ENCODE data around the gene GSE1. TPM values are rescaled to one million over a fixed set of nuclear protein-coding genes. Genes with fewer than 3 reads are reported as not detected.

Gene GSE1
- polyA plus RNA-seq, 1 donor, result 76.5 TPM

DNA sequence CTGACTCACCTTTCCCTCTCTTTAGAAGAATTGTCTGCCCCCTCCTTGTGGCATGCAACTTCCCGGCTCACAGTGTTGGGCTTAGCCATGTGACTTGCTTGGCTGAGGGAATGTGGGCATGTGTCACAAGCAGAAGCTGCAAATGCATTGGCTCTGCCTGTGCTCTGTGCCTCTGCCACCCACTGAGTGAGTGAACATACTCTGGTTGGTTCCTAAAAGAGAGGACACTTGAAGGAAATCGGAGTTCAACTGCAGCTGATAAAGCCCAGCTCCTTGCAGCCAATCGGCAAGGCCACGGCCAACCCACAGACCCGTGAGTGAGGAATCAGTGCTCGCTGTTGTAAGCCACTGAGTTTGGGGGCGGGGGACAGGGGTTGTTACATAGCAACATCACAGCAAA lies 86.5 kb downstream of the GSE1 start:
- DNase-seq, result no peak

DNA sequence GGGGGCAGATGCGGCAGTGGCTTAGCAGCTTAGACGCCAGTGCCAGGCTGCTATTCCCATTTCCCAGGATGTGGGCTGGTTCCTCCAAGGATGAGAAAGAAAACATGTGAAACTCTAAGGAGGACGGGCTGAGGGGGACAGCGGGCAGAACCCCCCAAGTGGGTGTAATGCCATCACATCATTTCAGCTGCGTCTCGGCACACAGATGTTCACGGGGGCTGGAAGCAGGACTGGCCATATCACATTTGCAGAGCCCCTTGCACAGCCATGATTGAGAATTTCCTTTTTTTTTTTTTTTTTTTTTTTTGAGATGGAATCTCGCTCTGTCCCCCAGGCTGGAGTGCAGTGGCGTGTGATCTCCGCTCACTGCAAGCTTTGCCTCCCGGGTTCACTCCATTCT lies 90.9 kb downstream of the GSE1 start:
- no peak for DNase-seq

DNA sequence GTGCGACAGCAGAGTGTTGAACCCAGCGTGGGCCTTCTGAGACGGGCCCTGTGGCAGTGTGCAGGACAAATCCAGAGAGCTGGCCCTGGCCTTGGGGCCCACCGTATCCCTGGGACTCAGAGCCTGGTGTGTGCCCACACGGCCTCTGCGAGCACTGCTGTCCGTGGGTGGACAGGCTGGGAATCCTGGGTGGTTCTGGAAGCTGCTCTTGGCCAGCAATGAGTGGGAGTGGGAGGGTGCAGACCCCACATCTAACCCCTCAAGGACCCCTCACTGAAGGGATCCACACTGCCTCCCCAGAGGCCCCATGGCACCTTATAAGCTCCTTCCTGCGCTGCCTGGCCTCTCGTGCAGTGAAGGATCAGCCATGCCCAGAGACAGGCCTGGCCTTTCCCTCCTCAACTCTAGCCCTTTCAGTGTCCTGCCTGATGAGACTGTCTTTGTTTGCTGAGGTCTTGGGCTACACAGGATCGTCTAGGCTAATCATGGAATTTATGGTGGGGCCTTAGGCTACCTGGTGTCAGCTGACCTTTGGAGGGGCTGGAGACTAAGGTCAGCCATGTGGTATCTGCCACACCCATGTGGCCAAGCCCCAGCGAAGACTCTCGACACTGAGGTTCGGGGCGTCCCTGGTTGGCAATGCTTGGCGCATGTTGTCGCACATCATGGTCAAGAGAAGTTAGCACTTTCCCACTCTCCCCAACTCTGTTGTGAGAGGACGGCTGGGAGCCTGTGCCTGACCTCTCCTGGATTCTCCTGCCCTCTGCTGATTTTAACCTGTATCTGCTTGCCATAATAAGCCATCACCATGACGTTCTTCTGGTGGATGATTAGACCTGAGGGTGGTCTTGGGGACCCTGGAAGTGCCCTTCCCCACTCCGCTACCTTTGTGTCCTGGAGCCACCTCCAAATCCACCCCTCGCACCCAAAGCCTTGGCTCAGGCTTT lies 92.1 kb downstream of the GSE1 start:
- DNase-seq, result no peak

DNA sequence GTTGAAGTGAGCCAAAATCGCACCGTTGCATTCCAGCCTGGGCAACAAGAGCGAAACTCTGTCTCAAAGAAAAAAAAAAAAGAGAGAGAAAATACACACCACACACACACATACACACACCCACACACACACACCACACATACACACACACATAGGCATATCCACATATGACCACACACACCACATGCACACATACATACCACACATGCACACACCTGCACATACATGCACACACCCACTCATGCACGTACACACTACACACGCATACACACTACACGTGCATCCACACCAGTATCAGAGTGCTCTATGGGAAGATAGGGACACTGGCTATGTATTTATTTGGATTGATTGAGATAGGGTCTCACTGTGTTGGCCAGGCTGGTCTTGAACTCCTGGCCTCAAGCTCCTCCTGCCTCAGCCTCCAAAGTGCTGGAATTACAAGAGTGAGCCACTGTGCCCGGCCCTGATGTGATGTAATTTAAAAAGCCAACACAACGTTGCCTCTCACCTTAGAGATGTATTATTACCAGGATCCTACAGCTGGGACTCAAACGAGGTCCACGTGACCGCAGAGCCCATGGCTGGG lies 93.4 kb downstream of the GSE1 start:
- no peak for DNase-seq

DNA sequence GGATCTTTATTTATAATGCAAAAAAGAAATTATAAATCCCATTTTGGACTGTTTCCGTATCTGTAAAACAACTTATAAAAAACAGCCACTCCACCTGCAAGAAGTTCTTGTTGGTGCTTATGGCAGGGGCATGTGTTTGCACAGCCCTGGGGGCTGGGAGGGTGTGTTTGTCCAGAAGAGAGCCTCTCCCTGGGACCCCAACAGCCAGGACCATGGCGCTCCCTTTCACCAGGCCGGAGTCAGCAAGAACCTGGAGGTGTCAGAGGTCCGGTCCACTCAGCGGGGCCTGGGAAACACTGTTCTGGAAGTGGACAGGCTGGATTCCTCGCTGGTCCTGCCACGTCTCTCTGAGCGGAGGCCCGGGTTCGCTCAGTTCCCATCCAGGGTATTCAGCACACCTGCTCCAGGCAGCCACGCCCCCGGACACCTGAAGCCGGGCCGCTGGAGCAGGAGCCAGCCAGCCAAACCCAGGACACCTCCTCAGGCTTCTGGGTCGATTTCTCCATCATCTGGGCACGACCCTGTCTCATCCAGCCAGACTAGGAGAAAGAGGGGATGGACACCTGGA lies 94.5 kb downstream of the GSE1 start:
- no peak for DNase-seq

DNA sequence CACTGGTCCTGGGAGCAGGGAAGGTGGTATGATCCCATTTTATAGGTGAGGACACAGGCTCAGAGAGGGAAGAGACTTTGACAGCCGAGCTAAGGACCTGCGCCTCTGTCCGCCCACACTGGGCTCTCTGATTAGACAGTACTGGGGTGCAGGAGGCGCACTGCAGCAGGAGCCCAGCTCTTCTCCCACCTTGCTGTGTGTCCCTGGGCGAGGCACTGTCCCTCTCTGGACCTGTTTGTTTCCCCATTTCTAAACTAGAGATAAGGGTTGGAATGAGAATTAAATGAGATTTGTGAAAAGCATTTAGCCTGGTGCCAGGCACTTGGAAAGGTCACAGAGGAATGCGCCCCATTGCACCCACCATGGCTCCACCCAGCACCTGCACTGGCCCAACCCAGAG lies 95.2 kb downstream of the GSE1 start:
- no peak for DNase-seq

DNA sequence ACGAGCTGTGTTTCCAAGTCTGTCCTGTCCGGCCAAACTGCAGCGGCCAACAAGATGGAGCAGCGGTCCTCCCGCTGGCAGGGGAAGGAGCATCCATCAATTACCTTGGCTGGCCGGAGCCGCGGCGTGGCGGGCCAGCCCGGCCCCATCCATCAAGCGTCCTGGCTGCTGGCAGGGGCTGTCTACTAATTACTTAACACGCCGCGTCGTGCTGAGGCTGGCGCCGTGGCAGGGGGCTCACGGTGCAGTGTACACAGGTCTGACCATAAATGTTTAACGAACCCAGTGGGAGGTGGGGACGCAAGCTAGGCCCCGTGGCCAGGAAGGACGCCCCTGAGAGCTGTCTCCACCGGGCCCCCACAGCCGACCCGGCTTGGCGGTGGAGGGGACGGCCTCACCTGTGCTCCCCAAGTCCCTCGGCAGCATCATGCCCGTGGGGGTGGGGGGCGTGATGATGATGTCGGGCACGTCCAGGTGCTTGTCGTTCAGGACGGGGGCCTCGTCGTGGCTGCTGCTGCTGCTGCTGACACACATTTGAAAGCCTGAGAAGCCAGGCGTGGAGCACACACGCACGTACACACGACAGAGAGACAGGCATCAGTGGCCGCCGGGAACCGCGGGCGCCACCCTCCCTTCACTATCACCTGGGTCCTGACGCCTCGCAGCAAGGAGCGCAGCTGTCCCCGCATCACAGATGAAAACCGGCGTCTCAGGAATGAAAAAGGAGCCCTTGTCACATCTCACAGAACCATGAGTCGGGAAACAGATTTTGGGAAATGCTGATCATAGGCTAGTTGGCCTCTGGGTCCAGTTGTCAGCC lies 96.9 kb downstream of the GSE1 start:
- no peak for DNase-seq

DNA sequence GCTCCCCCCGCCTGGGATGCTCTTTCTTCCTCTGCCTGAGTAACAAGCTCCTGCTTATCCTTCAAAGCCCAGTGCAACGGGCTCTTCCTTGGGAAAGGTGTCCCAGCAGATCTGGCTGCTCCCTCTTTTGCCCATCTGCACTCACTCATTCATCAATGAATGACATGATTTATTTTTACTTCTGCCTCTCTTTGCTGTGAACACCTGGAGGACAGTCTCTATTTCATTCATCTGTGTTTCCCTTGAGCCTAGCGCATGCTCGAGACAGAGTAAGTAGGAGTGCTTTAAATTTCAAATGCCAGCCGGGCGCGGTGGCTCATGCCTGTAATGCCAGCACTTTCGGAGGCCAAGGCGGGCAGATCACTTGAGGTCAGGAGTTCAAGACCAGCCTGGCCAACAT lies 97.6 kb downstream of the GSE1 start:
- DNase-seq, result no peak

DNA sequence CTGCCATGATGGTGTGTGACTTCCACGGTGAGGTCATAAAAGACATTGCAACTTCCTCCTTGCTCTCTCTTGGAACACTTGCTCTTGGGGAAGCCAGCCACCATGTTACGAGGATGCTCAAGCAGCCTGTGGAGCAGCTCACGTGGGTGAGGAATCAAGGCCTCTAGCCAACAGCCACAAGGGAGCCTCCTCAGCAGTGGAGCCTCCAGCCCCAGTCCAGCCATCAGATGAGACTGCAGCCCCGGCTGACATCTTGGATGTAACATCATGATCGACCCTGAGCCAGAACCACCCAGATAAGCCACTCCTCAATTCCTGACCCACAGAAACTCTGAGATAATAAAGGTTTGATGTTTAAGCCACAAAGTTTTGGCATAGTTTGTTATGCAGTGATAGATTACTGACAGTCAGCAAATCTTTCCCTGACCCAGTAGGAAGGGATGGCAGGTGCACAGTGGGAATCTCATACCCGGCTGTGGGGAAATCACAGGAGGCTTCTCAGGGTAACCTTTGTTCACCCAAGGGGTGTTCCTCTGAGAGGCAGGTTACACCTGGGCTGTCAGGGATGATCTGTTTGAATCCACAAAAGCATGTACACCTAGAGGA lies 99.0 kb downstream of the GSE1 start:
- no peak for DNase-seq

DNA sequence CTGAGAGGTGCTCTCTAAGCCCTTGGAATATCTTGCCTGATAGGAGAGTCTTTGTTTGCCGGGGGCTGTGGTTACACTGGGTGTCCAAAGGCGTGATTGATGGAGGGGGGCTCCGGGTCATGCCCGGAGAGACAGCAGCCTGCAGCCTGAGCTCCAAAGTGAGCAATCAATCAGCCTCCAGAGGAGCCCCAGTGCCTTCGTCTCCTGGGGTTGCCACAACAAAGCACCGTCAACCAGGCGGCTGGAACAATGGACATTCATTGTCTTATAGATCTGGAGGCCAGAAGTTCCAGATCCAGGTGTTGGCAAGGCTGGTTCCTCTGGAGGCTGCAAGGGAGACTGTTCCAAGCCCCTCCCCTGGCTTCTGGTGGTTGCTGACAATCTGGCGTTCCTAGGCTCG lies 99.7 kb downstream of the GSE1 start:
- no peak for DNase-seq

DNA sequence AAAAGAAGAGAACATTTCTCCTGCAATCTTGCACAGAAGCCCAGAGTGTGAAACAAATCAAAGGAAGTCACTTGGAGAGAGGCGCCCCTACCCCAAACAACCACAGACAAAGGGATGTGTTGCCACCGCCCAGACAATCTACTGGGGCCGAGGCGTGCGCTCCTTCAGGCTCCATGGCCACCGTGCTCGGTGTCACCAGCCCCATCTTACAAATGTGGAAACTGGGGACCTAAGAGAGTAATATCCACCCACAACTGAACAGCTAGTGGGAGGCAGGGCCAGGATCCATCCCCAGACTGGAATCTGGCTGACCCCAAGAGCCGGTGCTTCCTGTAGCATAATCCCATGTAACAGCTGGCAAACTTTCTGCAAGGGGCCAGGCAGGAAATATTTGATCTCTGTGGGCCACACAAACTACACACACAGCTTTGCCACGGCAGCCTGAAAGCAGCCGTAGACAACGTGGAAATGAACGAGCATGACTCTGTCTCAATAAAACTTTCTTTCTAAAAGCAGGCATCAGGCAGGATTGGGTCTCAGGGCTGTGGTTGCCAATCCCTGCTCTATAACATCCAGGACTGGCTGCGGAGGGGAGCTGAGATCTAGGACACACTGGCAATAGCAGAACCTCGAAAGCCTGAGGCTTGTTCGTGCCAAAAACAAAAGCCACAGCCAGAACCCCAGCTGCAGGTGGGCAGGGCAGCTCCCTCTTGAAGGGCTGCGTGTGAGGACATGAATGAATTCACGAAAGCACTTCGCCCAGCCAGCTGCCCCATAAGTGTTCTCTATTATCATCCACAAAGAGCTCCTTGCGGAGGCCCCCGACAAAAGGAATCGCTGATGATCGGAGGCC lies 102.3 kb downstream of the GSE1 start:
- DNase-seq, result no peak

DNA sequence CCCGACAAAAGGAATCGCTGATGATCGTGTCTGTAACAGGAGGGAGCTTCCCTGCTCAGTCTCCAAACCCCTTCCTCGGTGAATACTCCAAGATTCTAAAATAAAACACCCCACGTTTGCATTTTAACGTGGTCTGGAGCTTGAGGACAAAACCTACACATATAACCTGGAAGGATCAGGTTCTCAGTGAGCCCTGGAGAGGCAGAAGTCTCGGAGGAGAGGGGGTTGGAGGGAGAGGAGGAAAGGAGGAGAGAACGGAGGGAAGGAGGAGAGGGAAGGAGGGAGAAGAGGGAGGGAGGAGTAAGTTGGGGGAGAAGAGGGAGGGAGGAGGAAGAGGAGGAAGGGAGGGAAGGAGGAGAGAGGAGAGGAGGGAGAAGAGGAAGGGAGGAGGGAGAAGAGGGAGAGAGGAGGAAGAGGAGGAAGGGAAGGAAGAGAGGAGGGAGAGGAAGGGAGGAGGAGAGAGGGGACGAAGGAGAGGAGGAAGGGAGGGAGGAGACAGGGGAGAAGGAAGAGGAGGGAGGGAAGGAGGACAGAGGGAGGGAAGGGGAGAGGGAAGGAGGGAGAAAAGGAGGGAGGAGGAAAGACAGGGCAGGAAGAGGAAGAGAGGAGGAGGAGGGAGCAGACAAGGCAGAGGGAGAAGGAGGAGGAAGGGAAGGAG lies 103.0 kb downstream of the GSE1 start:
- DNase-seq, result no peak

DNA sequence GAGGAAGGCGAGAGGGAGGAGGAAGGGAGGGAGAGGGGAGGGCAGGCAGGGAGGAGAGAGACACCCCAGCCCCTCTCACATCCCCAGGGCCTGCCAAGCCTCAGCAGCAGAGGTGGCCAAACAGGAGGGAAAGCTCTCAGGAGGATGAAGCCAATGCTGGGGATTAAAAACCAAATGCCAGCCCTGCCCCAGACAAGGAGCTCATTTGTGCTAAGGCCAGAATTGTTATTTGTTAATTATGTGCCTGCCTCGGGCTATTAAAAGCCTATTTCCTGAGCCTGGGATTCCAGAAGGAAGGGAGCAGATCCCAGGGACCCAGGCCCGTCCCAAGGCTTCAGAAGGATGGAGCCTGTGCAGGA lies 103.5 kb downstream of the GSE1 start:
- no peak for DNase-seq

DNA sequence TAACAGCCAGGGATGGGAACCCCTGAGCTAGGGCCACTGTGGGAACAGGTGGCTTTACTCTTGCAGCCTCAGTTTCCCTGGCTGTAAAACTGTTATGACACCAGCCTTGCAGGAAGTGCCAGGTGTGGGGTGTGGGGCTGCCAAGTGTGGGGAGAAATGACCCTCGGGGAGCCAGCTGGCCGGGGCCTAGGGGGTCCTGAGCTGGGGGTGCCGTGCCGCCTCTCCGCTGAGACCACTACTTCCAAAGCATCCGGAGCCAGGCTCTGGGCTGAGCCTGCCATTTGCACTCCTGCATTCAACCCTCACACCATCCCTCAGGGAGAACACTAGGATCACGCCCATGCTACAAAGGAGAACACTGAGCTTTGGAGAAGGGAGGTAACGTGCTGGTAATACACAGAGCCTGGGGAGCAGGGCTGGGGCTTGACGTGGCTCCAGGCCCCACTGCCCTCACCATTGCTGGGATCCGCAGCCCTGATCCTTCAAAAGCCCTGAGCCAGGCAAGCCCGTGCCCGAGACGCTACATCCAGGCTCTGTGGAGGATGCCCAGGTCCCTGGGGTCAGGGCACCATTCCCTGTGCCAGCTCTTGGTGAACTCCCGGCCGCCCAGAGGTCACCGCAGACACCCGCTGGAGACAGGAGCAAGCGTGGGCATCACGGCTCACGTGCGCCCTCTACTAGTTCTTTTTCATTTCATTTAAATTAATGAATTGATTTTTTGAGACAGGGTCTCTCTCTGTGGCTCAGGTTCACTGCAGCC lies 104.5 kb downstream of the GSE1 start:
- DNase-seq, result peak; percentile 65

DNA sequence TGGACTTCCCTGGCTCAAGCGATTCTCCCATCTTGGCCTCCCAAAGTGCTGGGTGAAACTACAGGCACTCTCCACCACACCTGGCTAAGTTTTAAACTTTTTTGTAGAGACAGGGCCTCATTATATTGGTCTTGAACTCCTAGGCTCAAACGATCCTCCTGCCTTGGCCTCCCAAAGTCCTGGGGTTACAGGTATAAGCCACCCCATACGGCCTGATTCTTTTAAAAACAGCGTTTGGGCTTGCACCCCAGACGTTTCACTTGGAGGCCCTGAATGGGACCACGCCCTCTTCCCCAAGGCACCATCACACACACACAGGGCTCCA lies 105.0 kb downstream of the GSE1 start:
- no peak for DNase-seq

DNA sequence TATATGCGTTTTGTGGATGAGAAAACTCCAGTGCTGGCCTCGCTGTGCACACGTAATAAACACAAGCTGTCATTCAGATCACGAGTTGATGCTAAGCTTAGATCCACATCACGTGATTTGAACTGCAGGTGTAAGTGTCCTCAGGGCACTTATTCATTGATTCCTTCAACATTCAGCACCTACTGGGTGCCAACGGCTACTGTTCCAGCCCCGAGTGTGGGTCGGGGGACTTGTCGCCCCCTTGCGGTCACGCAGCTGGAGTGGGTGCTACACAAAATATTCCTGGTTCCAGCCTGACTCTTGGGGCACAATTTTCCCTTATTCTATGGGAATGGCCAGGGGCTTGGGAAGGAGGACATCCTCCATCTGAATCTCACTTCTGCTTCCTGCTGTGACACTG lies 105.6 kb downstream of the GSE1 start:
- no peak for DNase-seq

DNA sequence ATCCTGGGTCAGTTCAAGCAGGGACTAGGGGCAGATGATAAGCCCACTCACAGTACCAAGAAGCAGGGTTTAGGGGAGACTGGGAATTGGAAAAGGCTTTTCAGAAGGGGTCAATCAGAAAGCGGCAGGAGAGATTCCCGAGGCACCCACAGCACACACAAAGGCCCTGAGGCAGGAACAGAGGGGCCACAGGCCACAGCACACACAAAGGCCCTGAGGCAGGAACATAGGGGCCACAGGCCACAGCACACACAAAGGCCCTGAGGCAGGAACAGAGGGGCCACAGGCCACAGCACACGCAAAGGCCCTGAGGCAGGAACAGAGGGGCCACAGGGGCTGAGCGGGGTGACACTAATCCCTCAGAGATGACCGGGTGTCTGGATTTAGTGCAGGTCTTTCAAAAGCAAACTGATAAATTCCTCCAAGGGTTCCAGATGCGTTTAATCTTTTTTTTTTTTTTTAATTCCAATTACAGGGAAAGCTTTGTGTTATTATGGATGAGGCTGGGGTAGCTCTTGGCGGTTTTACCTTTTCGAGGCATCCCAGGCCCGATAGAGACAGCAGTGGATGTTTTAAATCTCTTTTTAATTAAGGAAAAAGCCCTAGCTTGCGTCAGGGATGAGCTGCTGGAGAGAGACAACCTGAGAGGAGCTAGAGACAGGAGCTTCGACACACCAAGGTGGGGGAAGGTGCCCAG lies 106.6 kb downstream of the GSE1 start:
- no peak for DNase-seq

DNA sequence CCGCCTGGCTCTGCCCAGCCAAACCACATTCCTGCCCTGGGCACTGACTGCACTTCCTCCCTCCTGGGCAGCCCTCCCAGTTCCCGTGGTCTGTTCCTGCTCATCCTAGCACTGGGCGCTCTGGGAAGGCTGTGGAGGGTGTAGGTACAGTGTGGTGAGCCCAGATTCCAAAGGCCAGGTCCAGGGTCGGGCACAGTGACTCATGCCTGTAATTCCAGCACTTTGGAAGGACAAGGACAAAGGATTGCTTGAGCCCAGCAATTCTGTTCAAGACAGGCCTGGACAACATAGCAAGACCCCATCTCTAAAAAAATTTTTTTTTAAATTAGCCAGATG lies 107.1 kb downstream of the GSE1 start:
- DNase-seq, result no peak

DNA sequence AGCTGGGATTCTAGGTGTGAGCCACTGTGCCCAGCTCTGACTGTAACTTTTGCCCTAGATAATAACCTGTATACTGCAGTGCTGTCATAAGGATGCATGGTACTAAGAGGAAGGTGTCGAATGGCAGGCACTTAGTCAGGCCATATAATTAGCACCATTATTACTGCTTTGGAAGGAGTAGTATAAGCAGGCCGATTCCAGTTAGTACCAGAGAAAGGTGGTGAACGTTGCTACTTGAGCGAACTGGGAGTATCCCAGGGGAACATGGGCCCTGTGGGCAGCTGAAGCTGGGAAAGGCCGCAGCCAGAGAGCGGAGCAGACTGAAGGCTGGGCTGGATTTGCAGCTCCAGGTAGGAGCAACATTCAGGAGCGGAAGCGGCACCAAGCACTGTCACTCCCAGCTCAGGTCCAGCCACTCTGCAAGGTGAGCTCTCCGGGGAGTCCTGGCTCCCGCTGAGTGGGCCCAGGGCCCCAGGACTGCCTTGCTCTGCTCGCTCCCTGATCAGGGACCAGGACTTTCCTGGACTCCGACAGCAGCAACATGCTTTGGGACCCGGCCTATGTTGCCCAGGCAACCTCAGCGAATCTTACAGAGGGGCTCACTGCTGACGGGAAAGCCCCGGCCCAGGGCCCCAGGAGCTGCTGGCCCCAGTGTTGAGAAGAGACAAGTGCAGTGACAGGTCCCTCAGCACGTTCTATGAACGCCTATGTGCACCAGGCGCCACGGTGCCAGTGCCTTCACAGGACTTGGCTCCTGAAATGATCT lies 109.2 kb downstream of the GSE1 start:
- no peak for DNase-seq
